NCI-H1930 (cell line): ENCODE data around the gene SPINT4.

Source experiments
- DNase-seq, 2 experiments: peaks; one replicate each; lab custom pipeline; 2025; lab: John Stamatoyannopoulos, UW

Gene SPINT4

DNA sequence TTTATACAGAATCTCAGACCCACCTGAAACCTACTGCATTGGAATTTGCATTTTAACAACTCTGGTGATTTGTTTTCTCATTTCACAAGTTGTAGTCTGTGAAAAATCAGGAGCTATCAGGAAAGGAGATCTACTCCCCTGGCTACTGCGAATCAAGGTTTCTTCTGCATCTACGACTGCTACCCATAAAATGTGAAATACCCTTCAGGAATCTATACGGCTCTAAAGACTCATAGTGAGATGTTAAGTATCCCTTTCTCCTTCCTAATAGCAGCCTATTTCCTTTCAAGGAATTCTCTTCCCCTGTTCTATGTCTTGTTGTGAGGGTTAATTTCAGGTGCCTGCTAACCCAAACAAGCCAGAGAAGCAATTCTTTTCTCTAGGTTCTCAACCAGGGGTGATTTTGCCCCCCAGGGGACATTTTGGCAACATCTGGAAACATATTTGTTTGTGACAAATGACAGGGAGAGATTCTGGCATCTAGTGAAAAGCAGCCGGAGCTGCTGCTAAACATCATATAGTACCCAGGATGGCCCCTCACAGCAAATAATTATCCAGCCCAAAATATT lies 43.2 kb downstream of the SPINT4 start:
- DNase-seq = no peak

DNA sequence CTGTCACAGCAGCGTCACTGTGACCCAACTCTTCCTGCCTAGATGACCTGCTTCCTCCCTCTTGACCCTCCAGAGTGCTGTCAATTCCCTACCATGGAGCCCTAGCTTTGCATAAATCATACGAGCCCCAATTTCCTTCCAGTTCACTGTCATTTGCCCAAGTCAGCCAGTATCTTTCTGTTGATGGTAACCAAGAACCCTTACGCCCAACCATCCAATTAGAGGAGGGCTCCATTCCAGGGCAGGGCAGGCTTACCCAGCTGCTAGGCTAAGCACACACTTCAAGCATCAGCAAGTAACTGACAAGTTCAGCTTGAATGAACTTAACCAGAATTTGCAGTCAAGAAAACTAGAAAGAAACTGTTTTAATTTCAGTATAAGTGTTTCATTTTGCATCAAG lies 43.8 kb downstream of the SPINT4 start:
- DNase-seq = no peak

DNA sequence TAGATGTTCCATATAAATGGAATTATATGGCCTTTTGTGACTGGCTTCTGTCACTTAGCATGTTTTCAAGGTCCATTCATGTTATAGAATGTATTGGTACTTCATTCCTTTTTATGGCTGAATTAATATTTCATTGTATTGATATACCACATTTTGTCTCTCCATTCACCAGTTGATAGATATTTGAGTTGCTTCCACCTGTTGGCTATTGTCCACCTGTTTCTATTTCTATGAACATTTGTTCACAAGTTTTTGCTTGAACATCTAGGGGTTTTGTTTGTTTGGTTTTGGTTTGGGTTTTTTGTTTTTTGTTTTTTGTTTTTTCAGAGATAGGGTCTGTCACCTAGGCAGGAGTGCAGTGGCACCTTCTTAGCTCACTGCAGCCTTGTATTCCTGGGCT lies 46.3 kb downstream of the SPINT4 start:
- DNase-seq = no peak

DNA sequence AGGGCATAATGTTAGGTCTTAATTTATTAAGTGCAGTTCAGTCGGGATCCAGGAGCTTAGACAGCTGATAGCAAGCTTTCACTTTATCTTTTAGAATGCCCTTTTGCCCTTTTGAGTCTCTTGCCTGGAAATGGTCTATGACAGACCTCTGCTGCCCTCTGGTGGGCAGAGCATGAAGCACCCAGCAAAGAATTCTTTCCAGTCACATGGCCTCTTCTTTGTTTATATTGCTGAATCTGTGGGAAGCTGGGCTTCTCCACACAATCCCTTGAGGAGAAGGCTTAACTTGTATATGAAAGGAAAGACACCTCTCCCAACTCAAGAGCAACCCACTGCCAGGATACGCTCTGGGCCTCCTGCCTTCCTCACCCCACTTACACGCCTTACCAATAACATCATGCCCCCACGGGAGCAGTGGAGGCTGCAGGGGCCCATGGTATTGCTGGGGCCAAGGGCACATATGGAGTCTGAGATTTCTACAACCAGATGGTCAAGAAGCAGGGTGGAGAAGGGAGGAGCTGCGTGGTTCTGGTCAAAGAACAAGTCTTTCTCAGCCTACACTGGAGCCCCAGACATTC lies 49.1 kb downstream of the SPINT4 start:
- DNase-seq = peak; percentile 64 to 77

DNA sequence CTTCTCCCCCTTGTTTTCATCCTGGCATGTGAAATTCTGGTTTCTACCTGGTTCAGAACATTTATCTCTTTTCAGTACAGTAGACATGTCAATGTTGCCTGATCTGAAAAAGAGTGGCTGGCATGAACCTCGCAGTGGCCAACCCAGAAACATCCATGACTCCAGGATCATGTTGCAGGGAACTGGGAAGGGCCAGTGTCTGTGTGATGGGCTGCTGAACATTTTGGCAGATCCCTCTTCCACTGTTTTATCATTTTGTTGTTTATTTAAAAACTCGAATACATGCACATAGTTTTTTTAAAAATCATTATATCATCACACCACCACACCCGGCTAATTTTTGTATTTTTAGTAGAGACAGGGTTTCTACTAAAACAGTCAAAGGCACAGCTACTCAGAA lies 50.5 kb downstream of the SPINT4 start:
- DNase-seq = no peak

DNA sequence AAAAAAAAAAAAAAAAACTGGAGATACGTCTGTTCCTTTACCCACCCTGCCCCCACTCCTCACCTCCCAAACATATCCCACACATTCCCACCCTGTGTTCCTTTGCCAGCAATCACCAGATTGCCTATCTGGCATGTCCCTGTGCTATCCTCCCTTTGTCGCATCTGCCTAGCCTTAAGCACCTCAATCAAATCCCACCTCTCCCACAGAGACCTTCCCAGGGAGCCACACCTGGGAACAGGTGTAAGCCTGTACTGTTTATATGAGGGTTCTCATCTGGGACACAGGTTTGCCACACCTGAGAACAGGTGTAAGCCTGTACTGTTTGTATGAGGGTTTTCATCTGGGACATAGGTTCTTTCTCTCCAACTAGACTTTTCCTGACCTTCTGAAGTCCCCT lies 52.8 kb downstream of the SPINT4 start:
- no peak for DNase-seq

DNA sequence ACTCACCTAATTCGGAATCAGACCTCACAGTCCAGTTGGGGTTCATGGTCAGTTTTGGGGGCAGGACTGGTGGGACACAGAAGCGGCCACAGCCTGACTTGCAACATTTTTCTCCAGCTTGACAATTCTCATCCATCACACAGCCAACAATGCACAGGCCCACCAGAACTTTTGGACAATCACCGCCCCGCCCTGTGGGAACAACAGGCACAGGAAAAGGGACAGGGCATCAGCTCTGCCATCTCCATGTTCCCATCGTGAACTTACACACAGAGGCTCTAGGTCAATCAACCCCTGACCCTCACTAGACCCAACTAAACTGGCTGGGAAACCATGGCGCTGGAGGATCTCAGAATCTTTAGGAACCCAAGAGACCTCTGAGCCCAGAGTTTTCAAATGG lies 53.3 kb downstream of the SPINT4 start:
- DNase-seq = no peak
